COLO668 (cell line): ENCODE measurements around the gene NOL12.
A peak's percentile ranks its signal among the peaks of the same experiment; 100 is the strongest.
"Not testable (repeated sequence)": the region's sequence is repeated elsewhere in the genome, so short reads cannot be mapped to it uniquely, and the experiment has no call there.

Experiments used
- DNase-seq: peaks from one replicate; lab custom pipeline; 2025; ENCODE audit not compliant: unreplicated experiment; lab: John Stamatoyannopoulos, UW

Gene NOL12, protein sequence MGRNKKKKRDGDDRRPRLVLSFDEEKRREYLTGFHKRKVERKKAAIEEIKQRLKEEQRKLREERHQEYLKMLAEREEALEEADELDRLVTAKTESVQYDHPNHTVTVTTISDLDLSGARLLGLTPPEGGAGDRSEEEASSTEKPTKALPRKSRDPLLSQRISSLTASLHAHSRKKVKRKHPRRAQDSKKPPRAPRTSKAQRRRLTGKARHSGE

GRCh38 chr22:37686002-37686982, at the start of gene NOL12:
NOL12 (plus strand) TSS chr22:37686343; CDS start chr22:37686393, 50 bp downstream.
- DNase-seq = peak; percentile 87

DNA sequence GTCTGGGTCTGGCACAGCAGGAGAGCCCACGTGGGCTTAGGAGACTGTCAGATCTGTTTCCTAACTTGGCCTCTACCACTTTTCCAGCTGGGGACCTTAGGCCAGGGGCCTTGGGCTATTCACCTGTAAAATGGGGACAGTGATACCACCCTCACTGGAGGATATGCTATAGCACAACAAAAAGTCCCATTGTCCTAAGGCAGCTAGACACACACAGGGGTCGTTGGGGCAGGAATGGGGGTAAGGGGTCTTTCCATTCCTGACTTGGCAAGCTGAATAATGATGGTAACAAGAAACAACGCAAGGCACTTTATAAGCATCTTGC, 49.2 kb upstream of the NOL12 start:
- DNase-seq = no peak

DNA sequence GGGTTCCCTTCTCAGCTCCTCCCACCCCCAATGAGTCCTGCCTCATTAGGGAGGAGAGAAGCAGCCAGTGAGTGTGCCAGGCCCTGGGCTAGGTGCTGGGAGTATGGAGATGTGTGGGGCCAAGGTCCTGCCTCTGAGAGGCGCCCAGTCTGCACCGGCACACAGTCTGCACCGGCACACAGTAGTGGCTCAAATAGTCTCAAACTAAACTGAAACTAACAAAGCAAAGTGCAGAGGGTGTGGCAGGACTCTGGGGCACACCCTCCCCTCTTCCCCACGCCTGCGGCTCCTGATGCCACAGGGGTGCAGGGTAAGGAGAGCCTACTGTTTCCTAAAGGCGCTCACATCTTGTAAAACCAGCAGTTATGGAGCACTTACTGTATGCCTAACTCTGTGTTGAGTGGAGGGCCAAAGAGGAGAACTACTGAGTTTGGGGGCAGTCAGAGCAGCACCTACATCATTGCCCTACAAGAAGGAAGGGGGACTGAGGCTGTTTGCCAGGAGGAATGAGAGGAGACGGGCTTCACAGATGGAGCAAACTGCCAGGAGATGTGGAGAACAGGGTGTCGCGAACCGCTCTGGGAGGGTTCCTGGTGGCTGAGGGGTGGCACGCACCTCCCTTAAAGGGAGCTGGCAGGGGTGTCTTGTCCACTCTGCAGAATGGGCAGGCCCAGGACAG, 47.6 kb upstream of the NOL12 start:
- DNase-seq = no peak

- peak; percentile 66 for DNase-seq
Observed at GRCh38 chr22:37639070-37639760, 46.9 kb upstream of the NOL12 start, which contains the start of gene SH3BP1. SH3BP1 (plus strand) TSS chr22:37639669; CDS start chr22:37639788, 119 bp downstream.

GRCh38 chr22:37639771-37640590, 46.2 kb upstream of the NOL12 start:
- DNase-seq = no peak

DNA sequence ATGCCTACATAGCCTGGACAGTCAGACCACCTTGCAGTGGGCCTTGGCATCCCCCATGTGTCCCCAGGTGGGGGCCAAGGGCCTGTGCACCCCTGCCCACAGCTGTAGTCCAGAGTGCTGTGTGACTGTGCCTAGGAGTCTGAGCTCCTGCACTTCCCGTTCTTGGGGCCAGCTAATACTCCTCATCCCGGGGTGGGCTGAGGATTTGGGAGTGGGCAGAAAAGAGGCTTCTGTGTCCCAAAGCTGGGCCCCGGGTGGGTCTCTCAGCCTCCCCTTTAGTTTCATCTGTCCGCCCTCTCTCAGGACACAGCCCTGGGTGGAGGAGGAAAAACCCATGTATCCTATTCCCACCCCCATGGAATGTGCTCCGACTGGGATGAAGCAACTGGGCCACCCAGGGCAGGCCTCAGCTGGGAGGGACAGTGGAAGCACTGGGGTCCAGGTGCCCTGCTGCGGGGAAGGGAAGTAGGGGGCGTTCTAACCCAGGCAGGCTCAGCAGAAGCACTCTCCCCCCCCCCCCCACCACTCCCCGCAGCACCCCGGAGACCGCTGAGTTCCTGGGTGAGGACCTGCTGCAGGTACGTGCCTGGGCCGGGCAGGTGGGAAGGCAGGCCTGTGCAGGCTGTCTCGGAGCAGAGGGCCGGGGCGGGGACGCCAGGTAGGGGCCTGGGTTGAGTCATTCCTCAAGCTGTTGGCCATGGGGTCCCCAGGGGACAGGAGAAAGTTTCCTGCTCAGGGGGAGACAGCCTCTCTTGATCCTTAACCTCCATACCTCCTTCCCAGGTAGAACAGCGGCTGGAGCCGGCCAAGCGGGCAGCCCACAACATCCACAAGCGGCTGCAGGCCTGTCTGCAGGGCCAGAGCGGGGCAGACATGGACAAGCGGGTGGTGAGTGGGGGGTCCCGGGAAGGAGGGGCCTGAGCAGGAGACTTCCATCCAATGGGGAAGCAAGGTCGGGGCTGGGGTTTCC, 45.3 kb upstream of the NOL12 start:
- no peak for DNase-seq

- no peak for DNase-seq
Observed at GRCh38 chr22:37641561-37641949, 44.6 kb upstream of the NOL12 start.

DNA sequence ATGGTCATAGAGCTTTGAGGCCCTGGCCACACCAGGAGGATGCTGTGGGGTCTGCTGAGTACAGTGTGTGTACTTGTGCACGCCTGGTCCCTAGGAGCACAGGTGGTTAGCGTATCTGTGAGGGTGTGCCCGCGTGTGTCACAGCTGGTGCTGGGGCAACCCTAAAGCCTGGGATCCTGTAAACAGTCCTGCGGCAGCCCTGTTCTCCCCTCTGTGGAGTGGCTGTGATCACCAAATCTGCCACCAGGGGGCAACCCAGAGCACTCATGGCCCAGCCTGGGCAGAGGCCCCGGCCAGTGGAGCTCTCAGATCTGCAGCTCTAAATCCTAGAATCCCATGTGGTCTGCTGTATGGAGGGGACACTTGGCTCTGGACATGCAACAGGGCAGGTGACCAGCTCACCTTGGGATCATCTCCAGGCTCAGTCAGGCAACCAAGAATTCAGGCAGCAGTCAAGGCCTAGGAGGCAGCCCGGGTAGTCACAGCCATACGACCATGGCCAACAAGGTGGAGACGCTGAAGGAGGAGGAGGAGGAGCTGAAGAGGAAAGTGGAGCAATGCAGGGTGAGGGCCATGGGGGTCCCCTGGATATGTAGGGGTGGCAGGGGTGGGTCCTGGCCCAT, 42.8 kb upstream of the NOL12 start:
- DNase-seq = peak; percentile 82

DNA sequence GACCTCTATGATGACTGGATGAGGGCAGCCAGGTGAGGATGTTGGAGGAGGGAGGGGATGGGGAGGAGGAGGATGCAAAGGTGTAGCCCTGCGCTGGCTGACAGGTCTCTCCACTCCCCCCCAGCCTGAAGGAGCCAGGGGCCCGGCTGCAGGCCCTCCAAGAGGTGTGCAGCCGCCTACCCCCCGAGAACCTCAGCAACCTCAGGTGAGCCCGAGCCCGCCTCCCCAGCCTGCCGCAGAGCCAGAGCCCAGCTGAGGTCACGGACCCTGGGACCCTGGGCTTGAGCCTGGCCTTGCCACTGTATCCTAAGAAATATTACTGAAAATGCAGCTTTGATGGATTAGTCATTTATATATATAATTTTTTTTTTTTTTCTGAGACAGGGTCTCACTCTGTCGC, 38.8 kb upstream of the NOL12 start:
- no peak for DNase-seq

GRCh38 chr22:37647928-37648327, 38.2 kb upstream of the NOL12 start:
- no peak for DNase-seq

GRCh38 chr22:37650463-37651136, 35.5 kb upstream of the NOL12 start:
- DNase-seq = no peak

GRCh38 chr22:37654563-37655251, 31.4 kb upstream of the NOL12 start:
- no peak for DNase-seq

DNA sequence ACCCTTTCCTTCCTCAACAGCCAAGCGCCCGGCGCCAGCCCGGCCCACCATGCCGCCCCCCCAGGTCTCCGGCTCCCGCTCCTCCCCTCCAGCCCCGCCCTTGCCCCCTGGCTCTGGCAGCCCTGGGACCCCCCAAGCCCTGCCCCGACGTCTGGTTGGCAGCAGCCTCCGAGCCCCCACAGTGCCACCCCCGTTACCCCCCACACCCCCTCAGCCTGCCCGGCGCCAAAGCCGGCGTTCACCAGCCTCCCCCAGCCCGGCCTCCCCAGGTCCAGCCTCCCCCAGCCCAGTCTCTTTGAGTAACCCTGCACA, 30.9 kb upstream of the NOL12 start:
- no peak for DNase-seq

DNA sequence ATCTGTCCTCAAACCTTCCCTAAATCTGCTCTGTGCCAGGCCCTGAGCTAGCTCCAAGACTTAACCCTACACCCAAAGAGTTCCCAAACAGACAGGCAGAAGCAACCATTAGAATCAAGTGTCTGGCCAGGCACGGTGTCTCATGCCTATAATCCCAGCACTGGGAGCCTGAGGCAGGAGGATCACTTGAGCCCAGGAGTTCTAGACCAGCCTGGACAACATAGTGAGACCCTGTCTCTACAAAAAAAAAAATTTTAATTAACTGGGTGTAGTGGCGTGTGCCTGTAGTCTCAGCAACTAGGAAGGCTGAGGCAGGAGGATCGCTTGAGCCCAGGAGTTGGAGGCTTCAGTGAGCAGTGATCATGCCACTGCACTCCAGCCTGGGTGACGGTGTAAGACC, 29.6 kb upstream of the NOL12 start:
- not testable (repeated sequence) for DNase-seq

GRCh38 chr22:37657590-37658132, 28.5 kb upstream of the NOL12 start:
- no peak for DNase-seq

- peak; percentile 98 for DNase-seq
Observed at GRCh38 chr22:37658133-37659065, 27.7 kb upstream of the NOL12 start, which contains the start of gene PDXP. PDXP (plus strand) TSS chr22:37658723; CDS start chr22:37658783, 60 bp downstream.
